ENCODE data around the gene TSPAN5. TPM values are rescaled to one million over a fixed set of nuclear protein-coding genes. Genes with fewer than 3 reads are reported as not detected.

TSPAN5 gene
- total and polyA plus RNA-seq, 2 of the 4 experiments (the other 2 are of a cell fraction) = 64.8 to 79.6 TPM

GRCh38 chr4:98664959-98665358, 6.5 kb upstream of the TSPAN5 start:
- H3K4me2 ChIP-seq (ENCODE audit: low read depth, low read length) = no peak overlapping the region
- H2BK20ac ChIP-seq (ENCODE audit: low read depth, low read length) = no peak overlapping the region
- H2BK5ac ChIP-seq (ENCODE audit: low read depth, low read length, poor library complexity, severe bottlenecking) = no peak overlapping the region
- no peak overlapping the region for H3K4ac ChIP-seq (ENCODE audit: low read depth, low read length)
- intact Hi-C loops (cut with micrococcal nuclease) = no loop called here
- peaks cover 1% of the 10 kb centered on the region for H3K9me1 ChIP-seq (ENCODE audit: insufficient read depth, low read length)
- 0 out of 2 replicates have a peak, but pooled peaks cover 4% of the 10 kb centered on the region for H4K20me1 ChIP-seq (ENCODE audit: insufficient read depth, low read length)
- in situ Hi-C loops (cut with MboI; ENCODE audit: low sequenced_read_pairs) = loop anchor here (10.0 to 25.0 kb wide), 3 partner anchors 390 to 503 kb away; partner anchors contain the start of gene RAP1GDS1
- no peaks in the 10 kb centered on the region for H3K27me3 ChIP-seq (ENCODE audit: control insufficient read depth, insufficient read depth, low read length)
- H3K56ac ChIP-seq (ENCODE audit: extremely low read depth, insufficient read depth, low read length) = no peak overlapping the region
- ChIA-PET CTCF (no interaction called here), POLR2A (ENCODE audit: unreplicated experiment) (no interaction called here)
- H3K9ac ChIP-seq (ENCODE audit: low read depth, low read length) = no peak overlapping the region
- no TSS peak for BruUV-seq (replicated peaks)
- H3K4me1 ChIP-seq (ENCODE audit: control insufficient read depth, insufficient read depth, low read length) = peaks cover 4% of the 10 kb centered on the region
- H3K9me3 ChIP-seq (ENCODE audit: control insufficient read depth, insufficient read depth, low read length) = no peaks in the 10 kb centered on the region
- no peak overlapping the region for H3K27ac ChIP-seq (ENCODE audit: insufficient read depth, low read length)
- no peak overlapping the region for H4K91ac ChIP-seq (ENCODE audit: insufficient read depth, low read depth, low read length)
- dilution Hi-C loops (cut with HindIII; ENCODE audit: low sequenced_read_pairs, unreplicated experiment) = no loop called here
- no peak overlapping the region for H2BK120ac ChIP-seq (ENCODE audit: low read depth, low read length)
- H4K5ac ChIP-seq (ENCODE audit: low read depth, low read length) = no peak overlapping the region
- no peak overlapping the region for H2BK15ac ChIP-seq (ENCODE audit: low read depth, low read length)
- H3K14ac ChIP-seq (replicated peaks; ENCODE audit: low read depth, low read length) = no peak overlapping the region
- H4K8ac ChIP-seq (ENCODE audit: low read depth in 2 of 2, low read length in 2 of 2) = no peak overlapping the region
- H3K79me1 ChIP-seq (ENCODE audit: low read depth in 1 of 2, low read length in 2 of 2) = peaks cover 0 to 6% of the 10 kb centered on the region in 2 experiments; a peak in 2 of 4 replicates
- no peak overlapping the region for H3K4me3 ChIP-seq (ENCODE audit: insufficient read depth, low read depth, low read length)
- ATAC-seq (ENCODE audit: low read depth) (no peak), DNase-seq (no peak)
- H2AK5ac ChIP-seq (ENCODE audit: low read depth, low read length) = no peak overlapping the region
- no peak overlapping the region for H3K18ac ChIP-seq (ENCODE audit: low read depth, low read length)
- H3K23ac ChIP-seq (ENCODE audit: low read depth, low read length) = no peak overlapping the region
- no peak overlapping the region for H2AFZ ChIP-seq (replicated peaks; ENCODE audit: low read length, poor library complexity)
- TF ChIP-seq USF2 (IDR thresholded peaks at IDR 0.05; ENCODE audit: low read depth, low read length) (no peak), CEBPB (IDR thresholded peaks at IDR 0.05; ENCODE audit: low read depth, low read length) (no peak), MXI1 (IDR thresholded peaks at IDR 0.05; ENCODE audit: borderline replicate concordance, low read depth, low read length) (no peak), MAZ (IDR thresholded peaks at IDR 0.05; ENCODE audit: borderline replicate concordance, low read depth, low read length) (no peak), MAFK (IDR thresholded peaks at IDR 0.05; ENCODE audit: low read depth, low read length) (no peak), NFE2L2 (IDR thresholded peaks at IDR 0.05; ENCODE audit: low read depth, low read length) (no peak), RAD21 (IDR thresholded peaks at IDR 0.05; ENCODE audit: low read length) (no peak)
- H2AK9ac ChIP-seq (replicated peaks; ENCODE audit: low read depth, low read length, poor library complexity) = no peak overlapping the region
- no peaks in the 10 kb centered on the region for H3K36me3 ChIP-seq (ENCODE audit: control insufficient read depth, insufficient read depth, low read length)
- 80% methylated on average over 1 of the region's 4 CpGs; no CpG with 5 or more reads in 1 of the 2 experiments for WGBS, 2 experiments (ENCODE audit: extremely low coverage in 2 of 2, insufficient read length in 1 of 2)

Measured in IMR-90 (cell line).